Endodermal cell (in vitro differentiated cells): Measurements from ENCODE around the gene BZW1. TPM values are rescaled to one million over a fixed set of nuclear protein-coding genes. Genes with fewer than 3 reads are reported as not detected.

Experiments
- DNase-seq: peaks from one replicate; pipeline ENCODE4 v3.0.0-alpha.2; 2017
- H3K27ac ChIP-seq: 2 replicates; pipeline ENCODE4 v1.5.1; 2013; ENCODE audit warnings: mild to moderate bottlenecking, low read depth, low read length, moderate library complexity
- H3K27me3 ChIP-seq: 2 replicates; pipeline ENCODE4 v1.6.1; 2013; ENCODE audit warnings: mild to moderate bottlenecking, low read length, moderate library complexity; ENCODE audit not compliant: insufficient read depth, control insufficient read depth, poor library complexity, severe bottlenecking
- H3K36me3 ChIP-seq: 2 replicates; pipeline ENCODE4 v1.7.0; 2013; ENCODE audit warnings: mild to moderate bottlenecking, low read length, moderate library complexity; ENCODE audit not compliant: control insufficient read depth, insufficient read depth
- H3K4me1 ChIP-seq: one replicate; pipeline ENCODE4 v1.7.0; 2013; ENCODE audit warnings: low read length; ENCODE audit not compliant: control insufficient read depth, insufficient read depth
- H3K4me3 ChIP-seq: 2 replicates; pipeline ENCODE4 v1.5.1; 2013; ENCODE audit warnings: mild to moderate bottlenecking, low read length, moderate library complexity
- H3K9ac ChIP-seq: 2 replicates; pipeline ENCODE4 v1.6.1; 2013; ENCODE audit warnings: mild to moderate bottlenecking, low read length, moderate library complexity; ENCODE audit not compliant: poor library complexity, severe bottlenecking; ENCODE audit errors: extremely low read depth
- H3K9me3 ChIP-seq: 2 replicates; pipeline ENCODE4 v1.6.1; 2013; ENCODE audit warnings: mild to moderate bottlenecking, low read length, moderate library complexity; ENCODE audit not compliant: control insufficient read depth
- H3K27ac Mint-ChIP-seq: 2 replicates; pipeline ENCODE4 v1.8.0; 2020; ENCODE audit warnings: mixed read lengths
- H3K27me3 Mint-ChIP-seq: 2 replicates; pipeline ENCODE4 v1.8.0; 2021; ENCODE audit warnings: mild to moderate bottlenecking, mixed read lengths; ENCODE audit not compliant: insufficient read depth
- H3K36me3 Mint-ChIP-seq: 2 replicates; pipeline ENCODE4 v1.8.0; 2020; ENCODE audit warnings: low read depth, mixed read lengths
- H3K4me1 Mint-ChIP-seq: 2 replicates; pipeline ENCODE4 v1.8.0; 2020; ENCODE audit warnings: mixed read lengths
- H3K4me3 Mint-ChIP-seq: 2 replicates; pipeline ENCODE4 v1.8.0; 2020; ENCODE audit warnings: mild to moderate bottlenecking, moderate library complexity, mixed read lengths
- H3K9me3 Mint-ChIP-seq: 2 replicates; pipeline ENCODE4 v1.8.0; 2020; ENCODE audit warnings: mild to moderate bottlenecking, mixed read lengths
- WGBS, 2 experiments: methylation state at CpG; one replicate each; pipeline versions ENCODE4 v1.1.5 to v1.1.7; 2013; ENCODE audit warnings: missing lambda C conversion rate in 2 of 2, mixed read lengths in 1 of 2; ENCODE audit not compliant: insufficient coverage in 1 of 2, insufficient read length in 1 of 2; 5-methylcytosine and 5-hydroxymethylcytosine counted together
- total RNA-seq, 2 donors: library from RNA; stranded (reverse); fragmentation: NEBNext Ultra II Directional in 1 of 2; extraction: Animal tissue kit (Norgen Biotek cat#: 25700) in 1 of 2; gene quantifications; 2 replicates in 1 of 2; 3 replicates in 1 of 2; pipeline ENCODE4 v1.2.1, GENCODE V29; 2021
- TF ChIP-seq, protein P1 (sequence below): fragments of 200-600 bp; sonication (generic); conservative IDR thresholded peaks from 2 replicates; pipeline ENCODE4 v1.5.0; 2021; ENCODE audit warnings: antibody characterized with exemption, mild to moderate bottlenecking

Gene BZW1
- total RNA-seq, 2 donors from 2014 or later = 314 to 323 TPM

DNA sequence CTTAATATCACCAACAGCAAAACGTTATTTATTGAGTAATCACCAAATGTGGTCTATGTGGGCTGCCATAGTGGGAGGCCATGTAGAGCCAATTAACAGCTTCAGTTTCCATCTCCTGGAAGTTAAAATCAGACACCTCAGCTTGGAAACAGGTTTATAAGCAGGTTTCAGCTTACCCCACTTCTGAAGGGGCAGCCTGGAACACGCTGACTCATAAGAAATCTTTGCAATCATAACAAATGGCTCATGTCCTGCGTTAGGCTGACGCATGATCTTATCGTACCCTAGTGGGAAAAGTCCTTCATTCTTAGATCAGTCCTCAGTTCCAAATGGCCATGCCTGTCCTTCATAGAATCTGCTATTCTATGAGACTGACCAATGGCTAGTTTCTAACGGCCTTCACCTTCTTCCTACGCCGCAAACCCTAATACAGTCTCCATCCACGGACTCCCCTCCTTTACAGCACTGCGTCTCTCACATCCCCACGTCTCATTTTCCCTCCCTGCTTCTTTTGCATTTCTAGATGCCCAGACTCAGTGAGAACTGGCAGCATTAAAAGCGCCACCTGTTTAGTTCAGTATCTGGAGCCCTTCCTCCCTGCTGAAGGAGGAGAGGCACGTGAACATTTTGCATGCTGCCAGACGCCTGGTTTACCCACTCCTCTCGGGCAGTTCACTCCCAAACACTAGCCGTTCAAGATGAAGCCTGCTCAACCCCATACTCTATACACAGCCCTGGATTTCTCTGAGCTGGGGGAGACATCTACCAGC, 24.2 kb upstream of the BZW1 start:
- H3K4me3 ChIP-seq = no peak overlapping the region
- H3K9ac ChIP-seq = no peak overlapping the region
- DNase-seq = no peak
- Mint-ChIP-seq H3K27me3 (peaks cover 20% of the 10 kb centered on the region), H3K4me3 (no peak overlapping the region), H3K9me3 (no peaks in the 10 kb centered on the region), H3K4me1 (peaks cover 3% of the 10 kb centered on the region), H3K27ac (no peak overlapping the region), H3K36me3 (no peaks in the 10 kb centered on the region)
- no peaks in the 10 kb centered on the region for H3K4me1 ChIP-seq
- TF ChIP-seq, protein P1, sequence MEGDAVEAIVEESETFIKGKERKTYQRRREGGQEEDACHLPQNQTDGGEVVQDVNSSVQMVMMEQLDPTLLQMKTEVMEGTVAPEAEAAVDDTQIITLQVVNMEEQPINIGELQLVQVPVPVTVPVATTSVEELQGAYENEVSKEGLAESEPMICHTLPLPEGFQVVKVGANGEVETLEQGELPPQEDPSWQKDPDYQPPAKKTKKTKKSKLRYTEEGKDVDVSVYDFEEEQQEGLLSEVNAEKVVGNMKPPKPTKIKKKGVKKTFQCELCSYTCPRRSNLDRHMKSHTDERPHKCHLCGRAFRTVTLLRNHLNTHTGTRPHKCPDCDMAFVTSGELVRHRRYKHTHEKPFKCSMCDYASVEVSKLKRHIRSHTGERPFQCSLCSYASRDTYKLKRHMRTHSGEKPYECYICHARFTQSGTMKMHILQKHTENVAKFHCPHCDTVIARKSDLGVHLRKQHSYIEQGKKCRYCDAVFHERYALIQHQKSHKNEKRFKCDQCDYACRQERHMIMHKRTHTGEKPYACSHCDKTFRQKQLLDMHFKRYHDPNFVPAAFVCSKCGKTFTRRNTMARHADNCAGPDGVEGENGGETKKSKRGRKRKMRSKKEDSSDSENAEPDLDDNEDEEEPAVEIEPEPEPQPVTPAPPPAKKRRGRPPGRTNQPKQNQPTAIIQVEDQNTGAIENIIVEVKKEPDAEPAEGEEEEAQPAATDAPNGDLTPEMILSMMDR = no peak
- WGBS, 2 experiments = 91 to 94% methylated on average over 10 to 16 of the region's 16 CpGs
- no peak overlapping the region for H3K27ac ChIP-seq
- no peaks in the 10 kb centered on the region for H3K9me3 ChIP-seq
- H3K36me3 ChIP-seq = no peaks in the 10 kb centered on the region
- no peaks in the 10 kb centered on the region for H3K27me3 ChIP-seq

DNA sequence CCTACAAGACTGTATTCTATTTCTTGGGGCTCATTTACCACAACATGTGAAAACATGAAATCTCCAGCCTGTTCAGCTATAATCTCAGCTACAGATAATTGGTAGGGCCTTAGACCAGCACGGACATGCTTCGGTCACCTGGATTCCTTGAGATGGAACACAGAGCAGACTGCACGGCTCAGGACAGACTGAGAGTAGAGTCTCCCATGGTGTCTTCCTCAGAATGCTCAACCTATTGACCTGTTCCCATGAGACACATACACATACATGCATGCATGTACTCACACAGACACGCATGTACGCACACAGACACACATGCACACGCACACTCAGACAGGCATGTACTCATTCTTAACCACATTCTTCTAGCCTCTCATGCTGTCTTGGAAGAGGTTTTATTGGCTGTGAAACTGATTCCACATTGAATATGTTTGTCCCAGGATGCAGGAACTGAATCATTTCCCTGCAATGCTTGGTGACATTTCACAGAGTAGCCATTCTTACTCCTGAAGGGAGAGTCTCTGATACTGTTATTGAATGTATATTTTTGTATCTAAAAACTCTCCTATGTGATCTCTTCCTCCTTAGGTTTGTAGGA, 23.5 kb upstream of the BZW1 start:
- peaks cover 20% of the 10 kb centered on the region for H3K27me3 Mint-ChIP-seq
- H3K27me3 ChIP-seq = no peaks in the 10 kb centered on the region
- no peaks in the 10 kb centered on the region for H3K36me3 Mint-ChIP-seq
- H3K27ac Mint-ChIP-seq = no peak overlapping the region
- peaks cover 3% of the 10 kb centered on the region for H3K4me1 Mint-ChIP-seq
- TF ChIP-seq, protein P1 = no peak
- no peaks in the 10 kb centered on the region for H3K9me3 ChIP-seq
- H3K9ac ChIP-seq = no peak overlapping the region
- no peaks in the 10 kb centered on the region for H3K4me1 ChIP-seq
- no peak overlapping the region for H3K4me3 ChIP-seq
- H3K4me3 Mint-ChIP-seq = no peak overlapping the region
- no peak overlapping the region for H3K27ac ChIP-seq
- no peaks in the 10 kb centered on the region for H3K9me3 Mint-ChIP-seq
- no peaks in the 10 kb centered on the region for H3K36me3 ChIP-seq
- DNase-seq = no peak
- WGBS, 2 experiments = 93 to 97% methylated on average over 6 of the region's 6 CpGs

DNA sequence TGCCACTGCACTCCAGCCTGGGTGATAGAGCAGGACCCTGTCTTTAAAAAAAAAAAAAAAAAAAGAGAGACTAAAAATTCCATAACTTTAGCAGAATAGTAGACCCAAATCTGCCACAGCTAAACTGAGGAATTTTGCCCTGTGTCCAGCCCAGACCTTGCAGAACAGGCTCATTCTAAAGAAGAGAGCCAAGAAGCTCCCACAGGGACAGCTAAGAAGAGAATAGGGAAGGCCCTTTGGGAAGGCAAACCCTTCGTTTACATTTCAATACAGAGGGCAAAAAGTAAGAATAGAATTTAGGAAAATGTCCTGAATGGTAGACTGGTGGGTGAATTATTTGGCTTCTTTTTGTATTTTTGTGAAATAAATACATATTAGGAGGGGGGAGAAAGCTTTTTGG, 21.5 kb upstream of the BZW1 start:
- H3K4me3 ChIP-seq = no peak overlapping the region
- no peak overlapping the region for H3K9ac ChIP-seq
- no peak for DNase-seq
- H3K9me3 ChIP-seq = no peaks in the 10 kb centered on the region
- no peaks in the 10 kb centered on the region for H3K36me3 ChIP-seq
- no peaks in the 10 kb centered on the region for H3K36me3 Mint-ChIP-seq
- H3K4me1 Mint-ChIP-seq = peaks cover 10% of the 10 kb centered on the region
- H3K4me1 ChIP-seq = no peaks in the 10 kb centered on the region
- no peaks in the 10 kb centered on the region for H3K27me3 ChIP-seq
- H3K27ac Mint-ChIP-seq = no peak overlapping the region
- H3K27me3 Mint-ChIP-seq = peaks cover 9% of the 10 kb centered on the region
- TF ChIP-seq, protein P1 = no peak
- no peak overlapping the region for H3K27ac ChIP-seq
- H3K9me3 Mint-ChIP-seq = no peaks in the 10 kb centered on the region
- no peak overlapping the region for H3K4me3 Mint-ChIP-seq
- 61% methylated on average over 1 of the region's 1 CpG; no CpG with 5 or more reads in 1 of the 2 experiments for whole genome bisulfite sequencing, 2 experiments
